ENCODE data around the gene ZNF559.
"Not testable (repeated sequence)": the region's sequence is repeated elsewhere in the genome, so short reads cannot be mapped to it uniquely, and the experiment has no call there.

GRCh38 chr19:9321756-9322155 lies 2.2 kb upstream of the ZNF559 start:
- not testable (repeated sequence) for TF ChIP-seq EZH2 (IDR thresholded peaks at IDR 0.05; ENCODE audit: low read depth)
- TF ChIP-seq, protein P1, sequence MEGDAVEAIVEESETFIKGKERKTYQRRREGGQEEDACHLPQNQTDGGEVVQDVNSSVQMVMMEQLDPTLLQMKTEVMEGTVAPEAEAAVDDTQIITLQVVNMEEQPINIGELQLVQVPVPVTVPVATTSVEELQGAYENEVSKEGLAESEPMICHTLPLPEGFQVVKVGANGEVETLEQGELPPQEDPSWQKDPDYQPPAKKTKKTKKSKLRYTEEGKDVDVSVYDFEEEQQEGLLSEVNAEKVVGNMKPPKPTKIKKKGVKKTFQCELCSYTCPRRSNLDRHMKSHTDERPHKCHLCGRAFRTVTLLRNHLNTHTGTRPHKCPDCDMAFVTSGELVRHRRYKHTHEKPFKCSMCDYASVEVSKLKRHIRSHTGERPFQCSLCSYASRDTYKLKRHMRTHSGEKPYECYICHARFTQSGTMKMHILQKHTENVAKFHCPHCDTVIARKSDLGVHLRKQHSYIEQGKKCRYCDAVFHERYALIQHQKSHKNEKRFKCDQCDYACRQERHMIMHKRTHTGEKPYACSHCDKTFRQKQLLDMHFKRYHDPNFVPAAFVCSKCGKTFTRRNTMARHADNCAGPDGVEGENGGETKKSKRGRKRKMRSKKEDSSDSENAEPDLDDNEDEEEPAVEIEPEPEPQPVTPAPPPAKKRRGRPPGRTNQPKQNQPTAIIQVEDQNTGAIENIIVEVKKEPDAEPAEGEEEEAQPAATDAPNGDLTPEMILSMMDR (conservative IDR thresholded peaks at IDR 0.05), result not testable (repeated sequence)

Data from PC-9 (cell line).